ENCODE measurements around the gene GIGYF1. TPM values are rescaled to one million over a fixed set of nuclear protein-coding genes. Genes with fewer than 3 reads are reported as not detected.
"Not testable (repeated sequence)": the region's sequence is repeated elsewhere in the genome, so short reads cannot be mapped to it uniquely, and the experiment has no call there.

Gene GIGYF1
- total RNA-seq, 2 donors from 2014 or later, result 20.9 to 33.4 TPM

GRCh38 chr7:100665168-100665726 is 28.8 kb downstream of the GIGYF1 start:
- no peak for TF ChIP-seq CTCF (IDR thresholded peaks at IDR 0.05)

GRCh38 chr7:100662194-100662776 is 31.8 kb downstream of the GIGYF1 start:
- H3K27ac ChIP-seq; intact Hi-C loops (cut with DNase I); H3K36me3 ChIP-seq; H3K27me3 ChIP-seq; DNase-seq; H3K4me1 ChIP-seq; H3K9me3 ChIP-seq; H3K4me3 ChIP-seq; H3K9ac ChIP-seq (ENCODE audit: low read depth in 2 of 2, low read length in 2 of 2): not testable (repeated sequence)

More at GRCh38 chr7:100665168-100665726, 28.8 kb downstream of the GIGYF1 start:
- H3K4me1 ChIP-seq, result no peaks in the 10 kb centered on the region
- H3K27me3 ChIP-seq, result no peaks in the 10 kb centered on the region
- no peak overlapping the region for H3K9ac ChIP-seq (ENCODE audit: low read depth in 2 of 2, low read length in 2 of 2)
- no peak for DNase-seq
- H3K4me3 ChIP-seq, result no peak overlapping the region
- H3K9me3 ChIP-seq, result no peaks in the 10 kb centered on the region
- intact Hi-C loops (cut with DNase I), result no loop called here
- H3K27ac ChIP-seq, result no peak overlapping the region
- no peaks in the 10 kb centered on the region for H3K36me3 ChIP-seq

GRCh38 chr7:100655908-100656674 is 38.0 kb downstream of the GIGYF1 start, which contains the start of gene ACTL6B:
Gene ACTL6B (minus strand): TSS chr7:100656448. CDS start chr7:100656354, 94 bp downstream.
- H3K4me1 ChIP-seq, result no peaks in the 10 kb centered on the region
- H3K9ac ChIP-seq (ENCODE audit: low read depth in 2 of 2, low read length in 2 of 2), result no peak within 1 kb of the TSS
- no peaks in the 10 kb centered on the region for H3K9me3 ChIP-seq
- H3K27ac ChIP-seq, result no peak within 1 kb of the TSS
- peak; percentile 57 for DNase-seq
- no peaks in the 10 kb centered on the region for H3K36me3 ChIP-seq
- H3K4me3 ChIP-seq, result no peak within 1 kb of the TSS
- intact Hi-C loops (cut with DNase I), result no loop called here
- TF ChIP-seq CTCF (IDR thresholded peaks at IDR 0.05), result no peak
- H3K27me3 ChIP-seq, result peaks cover 18% of the 10 kb centered on the region

- H3K9me3 ChIP-seq, result no peaks in the 10 kb centered on the region
- no peaks in the 10 kb centered on the region for H3K36me3 ChIP-seq
- peaks cover 18% of the 10 kb centered on the region for H3K27me3 ChIP-seq
- no peak overlapping the region for H3K4me3 ChIP-seq
- no peak overlapping the region for H3K27ac ChIP-seq
- no peak overlapping the region for H3K9ac ChIP-seq (ENCODE audit: low read depth in 2 of 2, low read length in 2 of 2)
- TF ChIP-seq CTCF (IDR thresholded peaks at IDR 0.05), result no peak
- H3K4me1 ChIP-seq, result no peaks in the 10 kb centered on the region
- intact Hi-C loops (cut with DNase I), result no loop called here
- DNase-seq, result no peak
These were observed 38.9 kb downstream of the GIGYF1 start for GRCh38 chr7:100654908-100655831.

GRCh38 chr7:100649826-100650565 is 44.1 kb downstream of the GIGYF1 start:
- DNase-seq, result no peak
- no peak overlapping the region for H3K9ac ChIP-seq (ENCODE audit: low read depth in 2 of 2, low read length in 2 of 2)
- no peak for TF ChIP-seq CTCF (IDR thresholded peaks at IDR 0.05)
- no peaks in the 10 kb centered on the region for H3K4me1 ChIP-seq
- peaks cover 6% of the 10 kb centered on the region for H3K27me3 ChIP-seq
- no peak overlapping the region for H3K4me3 ChIP-seq
- no peak overlapping the region for H3K27ac ChIP-seq
- intact Hi-C loops (cut with DNase I), result no loop called here
- H3K36me3 ChIP-seq, result no peaks in the 10 kb centered on the region
- no peaks in the 10 kb centered on the region for H3K9me3 ChIP-seq

Measured in colonic mucosa (tissue), 4 donors.